Liver (tissue), 3 donors: ENCODE measurements around the gene MAGI1.

ENCODE experiments used
- HNF4G ChIP-seq: IDR thresholded peaks from 2 replicates; pipeline ENCODE4 v1.6.1; 2016; ENCODE audit warnings: antibody characterized with exemption
- RAD21 ChIP-seq, 2 donors: IDR thresholded peaks; 2 replicates each; pipeline ENCODE4 v1.6.1; 2016; ENCODE audit warnings: antibody characterized with exemption in 2 of 2, mild to moderate bottlenecking in 2 of 2
- RXRA ChIP-seq, 2 donors: IDR thresholded peaks; 2 replicates each; pipeline ENCODE4 v1.6.1; 2017 to 2018; ENCODE audit warnings: antibody characterized with exemption in 2 of 2, mild to moderate bottlenecking in 1 of 2
- SP1 ChIP-seq: IDR thresholded peaks from 2 replicates; pipeline ENCODE4 v1.6.1; 2018; ENCODE audit warnings: antibody characterized with exemption, mild to moderate bottlenecking
- TAF1 ChIP-seq: conservative IDR thresholded peaks from 2 replicates; pipeline ENCODE4 v1.6.1; 2016; ENCODE audit warnings: antibody characterized with exemption, mild to moderate bottlenecking
- TF ChIP-seq, protein P1 (sequence below): fragments of 150-350 bp; IDR thresholded peaks from 2 replicates; pipeline ENCODE4 v1.5.1; 2017; ENCODE audit warnings: improper control_type of control experiment, low read depth, low read length; ENCODE audit not compliant: missing input control
- TF ChIP-seq, protein P2 (sequence below): IDR thresholded peaks from 2 replicates; pipeline ENCODE4 v1.6.1; 2016; ENCODE audit warnings: antibody characterized with exemption
- TF ChIP-seq, protein P3 (sequence below): IDR thresholded peaks from 2 replicates; pipeline ENCODE4 v1.6.1; 2016; ENCODE audit warnings: antibody characterized with exemption, mild to moderate bottlenecking
- donor health status: healthy.
- donor health status: healthy.

DNA sequence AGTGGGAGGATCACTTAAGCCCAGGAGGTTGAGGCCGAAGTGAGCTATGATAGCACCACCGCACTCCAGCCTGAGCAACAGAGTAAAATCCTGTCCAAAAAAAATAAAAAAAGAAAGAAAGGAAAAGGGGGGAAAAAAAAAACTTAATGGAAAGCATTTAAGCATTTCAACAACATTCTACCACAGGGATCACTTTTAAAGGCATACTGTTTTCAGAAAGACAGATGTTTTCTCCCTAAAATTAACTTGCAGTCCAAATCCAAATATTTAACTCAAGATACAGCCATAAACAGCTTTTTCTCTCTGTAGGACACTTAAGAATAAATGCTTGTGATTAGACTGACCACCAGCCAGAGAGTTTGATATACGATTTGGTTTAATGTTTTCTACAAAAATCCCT lies 141.0 kb downstream of the MAGI1 start:
- TF ChIP-seq, protein P1, sequence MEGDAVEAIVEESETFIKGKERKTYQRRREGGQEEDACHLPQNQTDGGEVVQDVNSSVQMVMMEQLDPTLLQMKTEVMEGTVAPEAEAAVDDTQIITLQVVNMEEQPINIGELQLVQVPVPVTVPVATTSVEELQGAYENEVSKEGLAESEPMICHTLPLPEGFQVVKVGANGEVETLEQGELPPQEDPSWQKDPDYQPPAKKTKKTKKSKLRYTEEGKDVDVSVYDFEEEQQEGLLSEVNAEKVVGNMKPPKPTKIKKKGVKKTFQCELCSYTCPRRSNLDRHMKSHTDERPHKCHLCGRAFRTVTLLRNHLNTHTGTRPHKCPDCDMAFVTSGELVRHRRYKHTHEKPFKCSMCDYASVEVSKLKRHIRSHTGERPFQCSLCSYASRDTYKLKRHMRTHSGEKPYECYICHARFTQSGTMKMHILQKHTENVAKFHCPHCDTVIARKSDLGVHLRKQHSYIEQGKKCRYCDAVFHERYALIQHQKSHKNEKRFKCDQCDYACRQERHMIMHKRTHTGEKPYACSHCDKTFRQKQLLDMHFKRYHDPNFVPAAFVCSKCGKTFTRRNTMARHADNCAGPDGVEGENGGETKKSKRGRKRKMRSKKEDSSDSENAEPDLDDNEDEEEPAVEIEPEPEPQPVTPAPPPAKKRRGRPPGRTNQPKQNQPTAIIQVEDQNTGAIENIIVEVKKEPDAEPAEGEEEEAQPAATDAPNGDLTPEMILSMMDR: no peak
- TF ChIP-seq HNF4G (no peak), TAF1 (no peak), RAD21 (IDR thresholded peaks at IDR 0.05) (no peak), SP1 (no peak), RXRA (IDR thresholded peaks at IDR 0.05) (no peak)
- TF ChIP-seq, protein P2, sequence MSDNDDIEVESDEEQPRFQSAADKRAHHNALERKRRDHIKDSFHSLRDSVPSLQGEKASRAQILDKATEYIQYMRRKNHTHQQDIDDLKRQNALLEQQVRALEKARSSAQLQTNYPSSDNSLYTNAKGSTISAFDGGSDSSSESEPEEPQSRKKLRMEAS: no peak
- TF ChIP-seq, protein P3, sequence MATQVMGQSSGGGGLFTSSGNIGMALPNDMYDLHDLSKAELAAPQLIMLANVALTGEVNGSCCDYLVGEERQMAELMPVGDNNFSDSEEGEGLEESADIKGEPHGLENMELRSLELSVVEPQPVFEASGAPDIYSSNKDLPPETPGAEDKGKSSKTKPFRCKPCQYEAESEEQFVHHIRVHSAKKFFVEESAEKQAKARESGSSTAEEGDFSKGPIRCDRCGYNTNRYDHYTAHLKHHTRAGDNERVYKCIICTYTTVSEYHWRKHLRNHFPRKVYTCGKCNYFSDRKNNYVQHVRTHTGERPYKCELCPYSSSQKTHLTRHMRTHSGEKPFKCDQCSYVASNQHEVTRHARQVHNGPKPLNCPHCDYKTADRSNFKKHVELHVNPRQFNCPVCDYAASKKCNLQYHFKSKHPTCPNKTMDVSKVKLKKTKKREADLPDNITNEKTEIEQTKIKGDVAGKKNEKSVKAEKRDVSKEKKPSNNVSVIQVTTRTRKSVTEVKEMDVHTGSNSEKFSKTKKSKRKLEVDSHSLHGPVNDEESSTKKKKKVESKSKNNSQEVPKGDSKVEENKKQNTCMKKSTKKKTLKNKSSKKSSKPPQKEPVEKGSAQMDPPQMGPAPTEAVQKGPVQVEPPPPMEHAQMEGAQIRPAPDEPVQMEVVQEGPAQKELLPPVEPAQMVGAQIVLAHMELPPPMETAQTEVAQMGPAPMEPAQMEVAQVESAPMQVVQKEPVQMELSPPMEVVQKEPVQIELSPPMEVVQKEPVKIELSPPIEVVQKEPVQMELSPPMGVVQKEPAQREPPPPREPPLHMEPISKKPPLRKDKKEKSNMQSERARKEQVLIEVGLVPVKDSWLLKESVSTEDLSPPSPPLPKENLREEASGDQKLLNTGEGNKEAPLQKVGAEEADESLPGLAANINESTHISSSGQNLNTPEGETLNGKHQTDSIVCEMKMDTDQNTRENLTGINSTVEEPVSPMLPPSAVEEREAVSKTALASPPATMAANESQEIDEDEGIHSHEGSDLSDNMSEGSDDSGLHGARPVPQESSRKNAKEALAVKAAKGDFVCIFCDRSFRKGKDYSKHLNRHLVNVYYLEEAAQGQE: no peak
